KMS-11 (cell line): ENCODE measurements around the gene MUC5AC.

Experiments
- H2AFZ ChIP-seq: fragments of 200-600 bp; sonication (generic); 2 replicates; pipeline ENCODE4 v1.6.1; 2016; ENCODE audit warnings: antibody characterized with exemption, mixed run types, low read depth
- H3K27ac ChIP-seq: fragments of 200-600 bp; sonication (generic); 2 replicates; pipeline ENCODE4 v1.6.1; 2016; ENCODE audit warnings: mild to moderate bottlenecking, mixed run types
- H3K27me3 ChIP-seq: fragments of 200-600 bp; sonication (generic); 2 replicates; pipeline ENCODE4 v1.6.1; 2017; ENCODE audit warnings: mild to moderate bottlenecking, low read depth, mixed run types, moderate library complexity; ENCODE audit not compliant: insufficient read depth
- H3K36me3 ChIP-seq: fragments of 200-600 bp; sonication (generic); 2 replicates; pipeline ENCODE4 v1.6.1; 2017; ENCODE audit warnings: mild to moderate bottlenecking, mixed run types; ENCODE audit not compliant: insufficient read depth
- H3K4me1 ChIP-seq: fragments of 200-600 bp; sonication (generic); 2 replicates; pipeline ENCODE4 v1.6.1; 2016; ENCODE audit warnings: mild to moderate bottlenecking, low read depth, mixed run types; ENCODE audit not compliant: poor library complexity, severe bottlenecking
- H3K4me2 ChIP-seq: fragments of 200-600 bp; sonication (generic); 2 replicates; pipeline ENCODE4 v1.7.0; 2016; ENCODE audit warnings: mild to moderate bottlenecking, mixed run types
- H3K4me3 ChIP-seq: fragments of 200-600 bp; sonication (generic); IDR thresholded peaks from 2 replicates; pipeline ENCODE4 v1.6.1; 2017; ENCODE audit warnings: low read depth, low read length, mixed read lengths; ENCODE audit not compliant: insufficient read depth
- H3K79me2 ChIP-seq: fragments of 200-600 bp; sonication (generic); 2 replicates; pipeline ENCODE4 v1.6.1; 2016; ENCODE audit warnings: low read depth, mixed run types; ENCODE audit not compliant: insufficient read depth
- H3K9ac ChIP-seq: fragments of 200-600 bp; sonication (generic); 2 replicates; pipeline ENCODE4 v1.6.1; 2016; ENCODE audit warnings: mild to moderate bottlenecking, mixed run types
- H4K20me1 ChIP-seq: fragments of 200-600 bp; sonication (generic); 2 replicates; pipeline ENCODE4 v1.6.1; 2016; ENCODE audit warnings: mild to moderate bottlenecking, mixed run types; ENCODE audit not compliant: insufficient read depth
- TF ChIP-seq, protein P1 (sequence below): fragments of 200-600 bp; sonication (generic); conservative IDR thresholded peaks from 2 replicates; pipeline ENCODE4 v1.6.1; 2017; ENCODE audit warnings: low read depth, mild to moderate bottlenecking, antibody characterized with exemption, low read length, moderate library complexity, mixed read lengths

The MUC5AC gene

DNA sequence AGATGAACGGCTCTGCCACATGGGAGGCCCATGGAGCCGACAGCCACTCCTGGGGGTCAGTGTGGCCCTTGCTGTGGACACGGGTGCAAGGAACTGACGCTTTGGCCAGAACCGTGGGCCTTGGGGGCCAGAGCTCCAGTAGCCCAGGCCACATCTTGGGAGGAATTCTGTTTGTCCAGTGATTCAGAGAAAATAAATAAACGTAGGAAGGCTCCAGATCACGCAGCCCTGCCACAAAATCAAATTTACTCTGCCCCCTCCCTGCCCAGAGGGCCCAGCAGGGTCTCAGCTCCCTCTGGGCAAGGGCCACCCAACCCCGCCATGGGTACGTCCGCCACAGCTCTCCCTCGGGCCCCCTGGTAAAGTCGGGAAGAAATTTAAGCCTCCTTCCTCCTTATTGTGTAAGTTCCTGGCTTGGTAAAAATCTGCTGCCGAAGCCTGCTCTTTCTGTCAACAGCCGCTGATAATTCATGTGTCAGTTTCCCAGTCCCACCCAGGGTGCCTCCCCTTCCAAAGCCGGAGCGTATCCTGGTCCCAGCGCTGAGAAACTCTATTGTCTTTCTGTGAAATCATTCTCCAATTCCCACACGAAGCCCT, 6.9 kb upstream of the MUC5AC start:
- H4K20me1 ChIP-seq, result no peaks in the 10 kb centered on the region
- H3K27ac ChIP-seq, result no peak overlapping the region
- no peak overlapping the region for H3K9ac ChIP-seq
- H2AFZ ChIP-seq, result no peak overlapping the region
- H3K4me3 ChIP-seq, result no peak overlapping the region
- H3K4me2 ChIP-seq, result no peak overlapping the region
- H3K27me3 ChIP-seq, result peaks cover 57% of the 10 kb centered on the region
- no peaks in the 10 kb centered on the region for H3K79me2 ChIP-seq
- H3K4me1 ChIP-seq, result peaks cover 12% of the 10 kb centered on the region
- no peaks in the 10 kb centered on the region for H3K36me3 ChIP-seq
- TF ChIP-seq, protein P1, sequence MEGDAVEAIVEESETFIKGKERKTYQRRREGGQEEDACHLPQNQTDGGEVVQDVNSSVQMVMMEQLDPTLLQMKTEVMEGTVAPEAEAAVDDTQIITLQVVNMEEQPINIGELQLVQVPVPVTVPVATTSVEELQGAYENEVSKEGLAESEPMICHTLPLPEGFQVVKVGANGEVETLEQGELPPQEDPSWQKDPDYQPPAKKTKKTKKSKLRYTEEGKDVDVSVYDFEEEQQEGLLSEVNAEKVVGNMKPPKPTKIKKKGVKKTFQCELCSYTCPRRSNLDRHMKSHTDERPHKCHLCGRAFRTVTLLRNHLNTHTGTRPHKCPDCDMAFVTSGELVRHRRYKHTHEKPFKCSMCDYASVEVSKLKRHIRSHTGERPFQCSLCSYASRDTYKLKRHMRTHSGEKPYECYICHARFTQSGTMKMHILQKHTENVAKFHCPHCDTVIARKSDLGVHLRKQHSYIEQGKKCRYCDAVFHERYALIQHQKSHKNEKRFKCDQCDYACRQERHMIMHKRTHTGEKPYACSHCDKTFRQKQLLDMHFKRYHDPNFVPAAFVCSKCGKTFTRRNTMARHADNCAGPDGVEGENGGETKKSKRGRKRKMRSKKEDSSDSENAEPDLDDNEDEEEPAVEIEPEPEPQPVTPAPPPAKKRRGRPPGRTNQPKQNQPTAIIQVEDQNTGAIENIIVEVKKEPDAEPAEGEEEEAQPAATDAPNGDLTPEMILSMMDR, result no peak

DNA sequence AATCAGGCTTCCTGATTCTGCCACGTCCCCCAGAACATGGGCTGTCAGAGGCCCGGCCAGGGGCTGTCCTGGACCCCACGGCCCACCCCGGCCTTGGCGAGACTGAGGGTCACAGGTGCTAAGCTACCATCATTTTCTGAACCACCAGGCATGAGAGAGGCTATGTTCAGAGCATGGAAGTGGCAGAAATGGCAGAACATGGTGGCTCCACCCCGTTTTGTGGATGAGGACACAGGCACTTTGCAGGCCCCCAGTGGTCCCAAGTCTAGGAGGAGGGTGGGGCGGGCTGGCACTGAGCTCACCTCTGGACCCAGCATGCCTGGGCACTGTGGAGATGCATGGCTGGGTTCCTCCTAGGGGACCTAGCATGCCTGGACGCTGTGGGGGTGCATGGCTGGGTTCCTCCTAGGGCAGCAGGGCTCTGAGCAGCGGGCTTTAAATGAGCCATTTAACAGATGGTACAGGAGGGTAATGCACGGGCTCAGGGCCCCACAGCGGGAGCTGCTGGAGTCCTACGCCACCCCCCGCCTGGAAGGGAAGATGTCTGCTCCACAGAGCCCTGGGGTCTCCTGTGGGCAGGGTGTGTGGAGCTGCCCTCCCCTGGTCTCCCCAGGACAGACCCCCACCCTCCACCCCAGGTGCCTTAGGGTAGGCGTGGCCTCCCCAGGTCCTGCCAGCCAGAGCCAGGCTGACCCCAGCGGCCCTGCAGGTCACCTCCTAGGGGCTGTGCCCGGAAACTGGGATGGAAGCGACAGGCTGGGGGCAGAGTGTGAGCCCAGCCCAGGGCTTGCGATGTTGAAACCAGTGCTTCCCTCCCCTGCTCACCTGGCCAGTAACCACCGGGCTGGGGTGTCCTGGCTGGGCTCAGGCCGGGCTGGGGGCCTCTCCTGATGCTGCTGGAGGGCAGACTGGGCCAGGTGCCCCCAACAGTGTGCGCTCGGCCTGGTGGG, 6.1 kb upstream of the MUC5AC start:
- no peak overlapping the region for H3K4me3 ChIP-seq
- TF ChIP-seq, protein P1, result no peak
- H2AFZ ChIP-seq, result no peak overlapping the region
- no peak overlapping the region for H3K9ac ChIP-seq
- no peak overlapping the region for H3K4me2 ChIP-seq
- H3K27me3 ChIP-seq, result peaks cover 52% of the 10 kb centered on the region
- no peaks in the 10 kb centered on the region for H3K36me3 ChIP-seq
- no peak overlapping the region for H3K27ac ChIP-seq
- H3K79me2 ChIP-seq, result no peaks in the 10 kb centered on the region
- H4K20me1 ChIP-seq, result no peaks in the 10 kb centered on the region
- H3K4me1 ChIP-seq, result peaks cover 12% of the 10 kb centered on the region

DNA sequence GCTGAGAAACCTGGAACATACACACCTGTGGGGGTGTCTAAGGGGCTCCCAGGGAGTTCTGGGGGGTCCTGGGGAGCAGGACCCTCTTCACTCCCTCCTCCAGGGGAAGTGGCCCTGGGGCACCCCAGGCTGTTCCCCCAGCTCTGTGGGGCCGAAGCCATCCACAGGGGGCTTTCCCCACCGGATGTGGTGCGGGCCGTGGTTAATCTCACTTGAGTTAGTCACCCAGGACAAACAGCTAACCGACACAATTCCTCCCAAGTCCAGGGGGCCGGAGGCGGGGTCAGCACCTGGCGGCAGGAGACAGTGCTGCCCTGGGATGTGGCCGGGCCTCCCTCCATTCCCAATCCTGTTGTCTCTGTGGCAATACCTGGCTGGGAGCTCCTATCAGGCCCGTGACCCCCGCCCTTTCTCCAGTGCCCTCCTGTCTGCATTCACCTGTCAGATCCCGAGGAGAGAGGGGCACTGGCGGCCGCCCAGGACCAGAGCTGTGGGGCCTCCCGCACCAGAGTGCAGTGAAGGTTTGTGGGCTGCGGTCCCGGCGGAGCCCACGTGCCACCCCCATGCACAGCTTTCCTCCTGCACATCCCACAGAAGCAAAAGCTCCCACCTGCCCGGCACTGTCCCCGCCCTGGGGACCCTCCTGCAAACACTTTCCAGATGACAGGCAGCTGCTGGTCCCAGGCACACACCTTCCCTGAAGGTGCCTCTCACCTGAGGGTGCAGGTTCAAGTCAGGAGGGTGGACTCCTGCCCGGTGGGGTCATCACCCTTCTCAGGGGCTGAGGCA, 5.2 kb upstream of the MUC5AC start:
- H3K4me3 ChIP-seq, result no peak overlapping the region
- H3K4me1 ChIP-seq, result peaks cover 12% of the 10 kb centered on the region
- TF ChIP-seq, protein P1, result no peak
- no peak overlapping the region for H3K4me2 ChIP-seq
- H3K9ac ChIP-seq, result no peak overlapping the region
- H3K36me3 ChIP-seq, result no peaks in the 10 kb centered on the region
- peaks cover 51% of the 10 kb centered on the region for H3K27me3 ChIP-seq
- no peaks in the 10 kb centered on the region for H4K20me1 ChIP-seq
- no peaks in the 10 kb centered on the region for H3K79me2 ChIP-seq
- H3K27ac ChIP-seq, result no peak overlapping the region
- no peak overlapping the region for H2AFZ ChIP-seq

DNA sequence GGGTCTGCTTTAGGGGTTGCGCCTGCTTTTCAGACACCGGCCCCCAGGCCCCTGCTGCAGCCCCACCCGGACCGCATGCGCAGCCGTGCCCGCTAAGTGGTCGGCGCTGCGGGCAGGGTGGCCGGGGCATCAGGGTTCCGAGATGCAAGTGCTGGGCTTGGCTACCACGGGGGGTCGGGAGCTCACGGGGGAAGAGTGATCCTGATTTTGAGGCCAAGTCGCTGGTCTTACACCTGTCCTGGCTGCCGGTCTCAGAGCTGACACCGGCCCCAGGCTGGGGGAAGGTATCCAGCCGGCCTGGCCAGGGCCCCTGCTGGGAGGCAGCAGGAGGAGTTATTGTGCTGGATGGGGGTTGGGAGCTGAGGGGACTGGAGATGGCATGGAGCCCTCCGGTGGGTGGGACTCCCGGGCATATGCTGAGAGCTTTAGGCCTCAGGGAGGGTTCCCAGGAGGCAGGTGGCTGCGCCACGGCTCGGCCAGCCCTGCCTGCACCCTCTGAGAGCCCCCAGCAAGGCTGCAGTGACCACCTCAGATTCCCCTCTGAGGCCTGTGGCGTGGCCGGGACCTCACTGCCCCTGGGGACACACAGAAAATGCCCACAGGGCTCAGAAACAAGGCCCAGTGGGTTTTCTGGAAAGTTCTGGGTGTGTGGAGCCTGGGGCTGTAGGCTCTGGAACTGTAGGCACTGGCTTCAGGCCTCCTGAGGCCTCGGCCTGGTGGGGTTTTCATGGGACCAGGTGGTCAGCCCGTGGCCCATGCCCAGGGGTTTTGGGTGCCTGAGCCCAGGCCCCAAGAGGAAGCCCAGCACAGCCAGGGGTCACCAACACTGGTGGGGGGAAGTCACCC, 4.4 kb upstream of the MUC5AC start:
- Histone ChIP-seq H2AFZ (no peak overlapping the region), H3K27ac (no peak overlapping the region), H3K27me3 (peaks cover 52% of the 10 kb centered on the region), H3K79me2 (no peaks in the 10 kb centered on the region), H3K36me3 (no peaks in the 10 kb centered on the region), H3K4me3 (no peak overlapping the region), H3K9ac (no peak overlapping the region), H3K4me1 (peaks cover 12% of the 10 kb centered on the region), H4K20me1 (no peaks in the 10 kb centered on the region), H3K4me2 (no peak overlapping the region)
- TF ChIP-seq, protein P1, result no peak
